SH-SY5Y (cell line): ENCODE results near the gene MAP1B.
A peak's percentile ranks its signal among the peaks of the same experiment; 100 is the strongest.

Source experiments
- GATA2 ChIP-seq: IDR thresholded peaks from 2 replicates; pipeline ENCODE4 v1.6.1; 2011; ENCODE audit warnings: mild to moderate bottlenecking, low read depth, low read length
- GATA3 ChIP-seq: IDR thresholded peaks from 2 replicates; pipeline ENCODE4 v1.6.1; 2011; ENCODE audit warnings: low read depth, mild to moderate bottlenecking, low read length, moderate library complexity

DNA sequence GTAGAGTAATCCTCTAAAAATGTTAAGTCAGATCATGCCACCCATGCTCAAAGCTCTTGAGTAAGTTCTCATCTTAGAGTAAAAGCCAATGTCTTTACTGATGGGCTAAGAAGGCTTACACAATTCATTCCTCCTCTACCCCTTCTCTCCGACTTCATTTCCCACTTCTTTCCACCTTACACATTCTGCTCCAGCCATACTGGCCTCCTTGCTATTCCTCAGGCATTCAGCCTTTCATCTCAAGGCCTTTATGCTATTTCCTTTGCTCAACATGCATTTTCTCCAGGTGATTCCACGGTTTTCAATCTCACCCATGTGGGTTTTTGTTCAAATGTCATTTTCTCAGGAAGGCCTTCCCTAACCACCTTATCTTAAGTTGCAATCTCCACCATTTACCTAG, 104.9 kb downstream of the MAP1B start:
- peak; percentile 53; the same call in 1 of the 2 replicates for TF ChIP-seq GATA2
- TF ChIP-seq GATA3: no peak
